MG63 (cell line): ENCODE data around the gene HPN. TPM values are rescaled to one million over a fixed set of nuclear protein-coding genes. Genes with fewer than 3 reads are reported as not detected.
A peak's percentile ranks its signal among the peaks of the same experiment; 100 is the strongest.
"Not testable (repeated sequence)": the region's sequence is repeated elsewhere in the genome, so short reads cannot be mapped to it uniquely, and the experiment has no call there.

Experiments
- DNase-seq: peaks from one replicate; pipeline ENCODE4 v3.0.0-alpha.2; 2020
- H3K27me3 ChIP-seq: fragments of 250-450 bp; sonication (Bioruptor Pico); 2 replicates; pipeline ENCODE4 v1.5.1; 2020; ENCODE audit warnings: mild to moderate bottlenecking, moderate library complexity
- H3K36me3 ChIP-seq: fragments of 250-450 bp; sonication (Bioruptor Pico); 2 replicates; pipeline ENCODE4 v1.5.1; 2020; ENCODE audit warnings: mild to moderate bottlenecking, moderate library complexity
- H3K4me3 ChIP-seq: fragments of 250-450 bp; sonication (Bioruptor Pico); 2 replicates; pipeline ENCODE4 v1.5.1; 2020; ENCODE audit warnings: mild to moderate bottlenecking, moderate library complexity
- H3K9me3 ChIP-seq: fragments of 250-450 bp; sonication (Bioruptor Pico); 2 replicates; pipeline ENCODE4 v1.5.1; 2020; ENCODE audit warnings: mild to moderate bottlenecking, moderate library complexity
- total RNA-seq: library from RNA; depleted of rRNA; stranded (reverse); fragments of >200 nt; shearing (Covaris generic); gene quantifications from 2 replicates; pipeline ENCODE4 v1.2.3, GENCODE V29; 2014; ENCODE audit warnings: low replicate concordance

The HPN gene
- total RNA-seq, 1 experiment from 2014 or later, result not detected

- no peaks in the 10 kb centered on the region for H3K27me3 ChIP-seq
- no peaks in the 10 kb centered on the region for H3K9me3 ChIP-seq
- DNase-seq, result no peak
Measured at GRCh38 chr19:35095667-35096368, 54.3 kb downstream of the HPN start.

GRCh38 chr19:35098413-35099049 is 57.0 kb downstream of the HPN start:
- Histone ChIP-seq H3K36me3 (no peaks in the 10 kb centered on the region), H3K27me3 (no peaks in the 10 kb centered on the region), H3K9me3 (no peaks in the 10 kb centered on the region), H3K4me3 (no peak overlapping the region)
- DNase-seq, result no peak

More at GRCh38 chr19:35095667-35096368, 54.3 kb downstream of the HPN start:
- no peaks in the 10 kb centered on the region for H3K36me3 ChIP-seq
- H3K4me3 ChIP-seq, result no peak overlapping the region

GRCh38 chr19:35099155-35099896 is 57.8 kb downstream of the HPN start:
- DNase-seq, result no peak
- no peaks in the 10 kb centered on the region for H3K9me3 ChIP-seq
- no peaks in the 10 kb centered on the region for H3K27me3 ChIP-seq
- no peak overlapping the region for H3K4me3 ChIP-seq
- no peaks in the 10 kb centered on the region for H3K36me3 ChIP-seq

DNA sequence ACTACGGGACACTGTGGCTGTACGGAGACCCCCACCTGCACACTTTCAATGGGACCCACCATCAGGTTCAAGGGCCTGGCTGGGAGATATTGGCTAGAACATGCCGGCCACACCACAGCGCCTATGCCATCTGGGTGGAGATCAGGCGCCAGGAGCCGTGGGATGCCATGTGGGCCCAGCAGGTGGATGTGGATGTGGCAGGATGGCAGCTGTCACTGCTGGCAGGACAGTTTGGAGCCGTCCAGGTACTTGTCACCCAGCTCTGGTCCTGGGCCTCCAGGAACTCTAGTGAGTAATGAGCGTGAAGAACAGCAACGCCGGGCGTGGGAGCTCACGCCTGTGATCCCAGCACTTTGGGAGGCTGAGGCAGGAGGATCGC is 58.4 kb downstream of the HPN start:
- Histone ChIP-seq H3K36me3 (no peaks in the 10 kb centered on the region), H3K9me3 (no peaks in the 10 kb centered on the region), H3K4me3 (no peak overlapping the region), H3K27me3 (no peaks in the 10 kb centered on the region)
- DNase-seq, result no peak

DNA sequence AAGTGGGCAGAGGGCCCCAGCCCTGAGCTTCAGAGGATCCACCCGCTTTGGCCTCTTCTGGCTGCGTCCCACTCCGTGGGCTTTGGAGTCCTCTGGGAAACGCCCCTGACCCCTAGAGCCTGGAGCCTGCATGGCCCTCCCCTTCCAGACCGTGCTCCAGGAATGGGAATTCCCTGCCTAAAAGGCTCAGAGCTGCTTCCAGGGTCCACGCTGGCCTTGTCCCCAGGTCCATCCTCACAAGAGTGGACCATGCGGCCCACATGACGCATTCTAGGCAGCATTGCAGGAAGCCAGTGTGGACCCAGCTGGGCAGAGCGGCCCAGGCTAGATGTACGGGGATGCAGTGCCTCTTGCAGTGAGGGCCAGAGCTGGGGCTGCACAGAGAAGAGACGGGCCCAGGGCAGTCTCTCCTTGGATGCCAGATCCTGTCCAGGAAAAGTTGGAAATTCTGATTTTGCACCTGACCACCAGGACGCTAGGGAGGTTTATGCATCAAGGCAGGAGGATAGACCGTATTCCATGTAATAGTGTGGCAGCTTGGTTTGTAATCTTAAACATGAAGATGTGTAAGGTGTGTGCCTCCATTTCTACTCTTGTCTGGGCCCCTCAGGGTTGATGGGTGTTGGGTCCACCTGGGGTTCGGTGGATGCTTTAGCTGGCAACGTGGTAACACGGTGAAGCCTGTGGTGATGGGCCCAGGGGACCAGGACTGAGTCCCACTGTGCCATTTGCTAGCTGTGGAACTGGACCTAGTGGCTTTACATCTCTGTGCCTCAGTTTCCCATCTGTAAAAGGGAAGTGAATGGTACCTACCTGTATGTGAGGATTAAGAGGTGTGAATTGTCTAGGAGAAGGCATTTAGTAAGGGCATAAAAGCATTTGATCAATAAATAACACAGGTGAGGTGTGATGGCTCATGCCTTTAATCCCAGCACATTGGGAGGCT is 59.3 kb downstream of the HPN start:
- Histone ChIP-seq H3K36me3 (no peaks in the 10 kb centered on the region), H3K27me3 (no peaks in the 10 kb centered on the region), H3K9me3 (no peaks in the 10 kb centered on the region), H3K4me3 (no peak overlapping the region)
- DNase-seq, result no peak

DNA sequence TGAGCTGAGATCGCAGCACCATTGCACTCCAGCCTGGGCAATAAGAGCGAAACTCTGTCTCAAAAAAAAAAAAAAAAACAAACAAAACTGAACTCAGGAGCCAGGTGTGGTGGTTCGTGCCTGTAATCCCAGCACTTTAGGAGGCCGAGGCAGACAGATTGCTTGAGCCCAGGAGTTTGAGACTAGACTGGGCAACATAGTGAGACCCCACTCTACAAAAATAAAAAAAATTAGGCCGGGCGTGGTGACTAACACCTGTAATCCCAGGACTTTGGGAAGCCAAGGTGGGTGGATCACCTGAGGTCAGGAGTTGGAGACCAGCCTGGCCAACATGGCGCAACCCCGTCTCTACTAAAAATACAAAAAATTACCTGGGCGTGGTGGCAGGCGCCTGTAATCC is 60.4 kb downstream of the HPN start:
- not testable (repeated sequence) for H3K27me3 ChIP-seq, H3K36me3 ChIP-seq, H3K4me3 ChIP-seq, DNase-seq, H3K9me3 ChIP-seq

GRCh38 chr19:35103614-35104013 is 62.1 kb downstream of the HPN start:
- not testable (repeated sequence) for H3K9me3 ChIP-seq, DNase-seq, H3K36me3 ChIP-seq, H3K4me3 ChIP-seq, H3K27me3 ChIP-seq

- H3K9me3 ChIP-seq, result no peaks in the 10 kb centered on the region
- no peak for DNase-seq
- no peaks in the 10 kb centered on the region for H3K27me3 ChIP-seq
- no peak overlapping the region for H3K4me3 ChIP-seq
- no peaks in the 10 kb centered on the region for H3K36me3 ChIP-seq
Measured at GRCh38 chr19:35104361-35104760, 62.8 kb downstream of the HPN start.

- H3K9me3 ChIP-seq, result no peaks in the 10 kb centered on the region
- no peak for DNase-seq
Measured at GRCh38 chr19:35105047-35105410, 63.5 kb downstream of the HPN start.

GRCh38 chr19:35105411-35106290 is 64.1 kb downstream of the HPN start:
- H3K4me3 ChIP-seq, result no peak overlapping the region
- no peaks in the 10 kb centered on the region for H3K36me3 ChIP-seq
- no peak for DNase-seq
- no peaks in the 10 kb centered on the region for H3K9me3 ChIP-seq
- no peaks in the 10 kb centered on the region for H3K27me3 ChIP-seq

More at GRCh38 chr19:35105047-35105410, 63.5 kb downstream of the HPN start:
- no peaks in the 10 kb centered on the region for H3K27me3 ChIP-seq
- no peak overlapping the region for H3K4me3 ChIP-seq
- no peaks in the 10 kb centered on the region for H3K36me3 ChIP-seq

- no peak for DNase-seq
Measured at GRCh38 chr19:35106291-35106583, 64.7 kb downstream of the HPN start.

DNA sequence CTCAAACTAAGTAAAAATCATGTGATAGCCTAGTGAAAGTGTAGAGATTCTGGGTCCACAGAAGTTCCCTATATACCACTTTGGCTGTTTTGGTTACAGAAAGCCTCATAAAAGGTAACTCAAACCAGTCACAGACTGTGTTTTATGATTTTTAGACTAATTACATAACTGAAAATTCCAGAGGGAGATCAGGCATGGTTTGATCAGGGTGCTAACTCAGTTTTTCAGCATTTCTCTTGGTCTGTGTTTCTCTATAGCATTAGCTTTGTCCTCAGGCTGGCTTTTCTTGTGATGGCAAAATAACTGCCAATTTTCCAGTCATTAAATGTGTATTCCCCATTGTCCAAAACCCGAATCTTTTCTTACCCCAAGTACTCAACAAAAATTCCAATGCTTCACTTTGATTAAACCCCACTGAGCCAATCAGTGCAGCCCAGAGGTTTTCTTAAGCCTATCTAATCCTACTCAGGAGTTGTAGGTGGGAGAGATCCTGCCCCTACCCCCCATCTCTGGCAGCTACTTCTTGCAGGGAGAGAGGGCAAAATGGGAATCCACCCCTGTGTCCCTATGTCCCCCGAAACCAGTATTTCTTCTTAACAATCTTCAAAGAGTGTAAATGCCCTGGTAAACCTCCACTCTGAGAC is 65.5 kb downstream of the HPN start:
- H3K9me3 ChIP-seq, result no peaks in the 10 kb centered on the region
- no peak for DNase-seq
- no peak overlapping the region for H3K4me3 ChIP-seq
- no peaks in the 10 kb centered on the region for H3K27me3 ChIP-seq
- no peaks in the 10 kb centered on the region for H3K36me3 ChIP-seq

More at GRCh38 chr19:35106291-35106583, 64.7 kb downstream of the HPN start:
- H3K36me3 ChIP-seq, result no peaks in the 10 kb centered on the region
- no peak overlapping the region for H3K4me3 ChIP-seq
- no peaks in the 10 kb centered on the region for H3K9me3 ChIP-seq
- no peaks in the 10 kb centered on the region for H3K27me3 ChIP-seq

DNA sequence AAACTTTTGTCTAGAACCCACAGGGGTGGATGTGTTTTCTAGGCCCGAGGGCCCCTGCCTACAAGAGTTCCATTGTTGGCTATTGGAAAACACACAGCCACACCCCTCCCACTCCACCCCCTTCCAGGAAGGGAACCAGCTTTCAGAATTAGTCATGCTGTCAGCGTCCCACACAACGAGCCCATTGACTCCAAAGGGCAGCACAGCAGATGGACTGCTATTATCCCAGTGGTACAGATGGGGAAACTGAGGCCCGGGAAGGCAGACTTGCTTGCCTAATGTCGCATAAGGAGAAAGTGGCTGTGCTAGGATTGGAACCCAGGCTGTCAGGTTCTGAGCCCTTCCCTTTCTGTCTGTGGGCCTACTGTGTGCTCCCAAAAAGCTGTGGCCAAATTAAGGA is 66.0 kb downstream of the HPN start:
- Histone ChIP-seq H3K27me3 (no peaks in the 10 kb centered on the region), H3K4me3 (no peak overlapping the region), H3K9me3 (no peaks in the 10 kb centered on the region), H3K36me3 (no peaks in the 10 kb centered on the region)
- DNase-seq, result peak; percentile 74

DNA sequence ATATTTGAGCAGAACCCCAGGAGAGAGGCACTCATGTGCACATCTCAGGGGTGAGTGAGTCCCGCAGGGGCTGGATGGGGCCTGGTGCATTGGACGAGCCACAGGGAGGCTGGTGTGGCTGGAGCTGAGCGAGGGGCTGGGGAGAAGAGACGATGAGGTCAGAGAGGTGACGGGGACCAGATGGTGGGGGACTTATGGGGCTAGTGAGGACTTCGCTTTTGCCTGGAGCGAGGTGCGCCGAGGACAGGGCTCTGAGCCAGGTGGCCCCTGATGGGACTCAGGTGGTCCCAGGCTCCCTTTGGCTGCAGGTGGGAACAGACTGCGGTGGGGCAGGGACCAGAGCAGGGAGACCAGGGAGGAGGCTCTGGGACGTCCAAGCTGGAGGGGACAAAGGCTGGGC is 67.2 kb downstream of the HPN start:
- Histone ChIP-seq H3K4me3 (no peak overlapping the region), H3K27me3 (no peaks in the 10 kb centered on the region), H3K9me3 (no peaks in the 10 kb centered on the region), H3K36me3 (no peaks in the 10 kb centered on the region)
- no peak for DNase-seq

GRCh38 chr19:35109395-35110112 is 68.0 kb downstream of the HPN start:
- DNase-seq, result peak; percentile 98
- no peaks in the 10 kb centered on the region for H3K9me3 ChIP-seq
- no peaks in the 10 kb centered on the region for H3K36me3 ChIP-seq
- no peaks in the 10 kb centered on the region for H3K27me3 ChIP-seq
- H3K4me3 ChIP-seq, result no peak overlapping the region
